PC-9 (cell line): ENCODE results near the gene CAMTA1. TPM values are rescaled to one million over a fixed set of nuclear protein-coding genes. Genes with fewer than 3 reads are reported as not detected.

Experiments
- BruUV-seq: library from RNA; stranded (reverse); fragments of 400-500 nt; replicated peaks from 2 replicates; lab custom pipeline; 2021; lab: Mats Ljungman, UMichigan
- CTCF ChIA-PET: fragments of 300-600 bp; sonication (Branson Sonifier 250); formaldehyde crosslinking; loops from one replicate; lab custom pipeline; 2022; ENCODE audit warnings: antibody characterized with exemption; lab: Charles Lee
- POLR2A ChIA-PET: fragments of 300-600 bp; sonication (Branson Sonifier 250); formaldehyde crosslinking; loops from one replicate; lab custom pipeline; 2022; ENCODE audit warnings: antibody characterized with exemption; ENCODE audit not compliant: unreplicated experiment; lab: Charles Lee
- DNase-seq, 2 experiments: peaks; one replicate each; pipeline versions ENCODE4 v3.0.0 to v3.0.0-alpha.2; 2015 to 2022; ENCODE audit warnings: mixed read lengths in 1 of 2
- H2AFZ ChIP-seq: fragments of 200-600 bp; sonication (generic); 2 replicates; pipeline ENCODE4 v1.8.1; 2017; ENCODE audit warnings: antibody characterized with exemption
- H3F3A ChIP-seq: fragments of 200-600 bp; sonication (generic); 2 replicates; pipeline ENCODE4 v1.8.1; 2017; ENCODE audit warnings: antibody characterized with exemption, mild to moderate bottlenecking, low read depth; ENCODE audit not compliant: insufficient read depth
- H3K27ac ChIP-seq: fragments of 200-600 bp; sonication (generic); 2 replicates; pipeline ENCODE4 v1.6.1; 2016; ENCODE audit warnings: mixed run types
- H3K27me3 ChIP-seq: fragments of 200-600 bp; sonication (generic); 2 replicates; pipeline ENCODE4 v1.6.1; 2016; ENCODE audit warnings: low read depth, mixed run types; ENCODE audit not compliant: insufficient read depth
- H3K36me3 ChIP-seq: fragments of 200-600 bp; sonication (generic); 2 replicates; pipeline ENCODE4 v1.6.1; 2016; ENCODE audit warnings: low read depth, mixed run types
- H3K4me1 ChIP-seq: fragments of 200-600 bp; sonication (generic); replicated peaks from 2 replicates; pipeline ENCODE4 v1.6.1; 2016; ENCODE audit warnings: mixed run types; ENCODE audit not compliant: insufficient read depth
- H3K4me2 ChIP-seq: fragments of 200-600 bp; sonication (generic); 2 replicates; pipeline ENCODE4 v1.6.1; 2017; ENCODE audit warnings: mixed run types
- H3K4me3 ChIP-seq: fragments of 200-600 bp; sonication (generic); 2 replicates; pipeline ENCODE4 v1.6.1; 2016; ENCODE audit warnings: mixed run types
- H3K79me2 ChIP-seq: fragments of 200-600 bp; sonication (generic); 2 replicates; pipeline ENCODE4 v1.6.1; 2017; ENCODE audit warnings: low read depth, mixed run types
- H3K9me2 ChIP-seq: fragments of 200-600 bp; sonication (generic); 2 replicates; pipeline ENCODE4 v1.8.1; 2017; ENCODE audit warnings: mild to moderate bottlenecking; ENCODE audit not compliant: insufficient read depth
- H3K9me3 ChIP-seq: fragments of 200-600 bp; sonication (generic); 2 replicates; pipeline ENCODE4 v1.8.1; 2016; ENCODE audit warnings: low read depth; ENCODE audit not compliant: insufficient read depth
- H4K20me1 ChIP-seq: fragments of 200-600 bp; sonication (generic); 2 replicates; pipeline ENCODE4 v1.8.1; 2017; ENCODE audit not compliant: insufficient read depth
- CTCF ChIP-seq: fragments of 200-600 bp; sonication (generic); conservative IDR thresholded peaks from 2 replicates; pipeline ENCODE4 v1.6.1; 2017; ENCODE audit warnings: mixed run types, antibody characterized with exemption, mild to moderate bottlenecking, moderate library complexity
- EZH2 ChIP-seq: fragments of 200-600 bp; sonication (generic); IDR thresholded peaks from 2 replicates; pipeline ENCODE4 v1.8.0; 2017; ENCODE audit warnings: antibody characterized with exemption, low read depth
- intact Hi-C: fragments of 100-400 bp; cut with micrococcal nuclease; formaldehyde crosslinking; loops from one replicate; pipeline ENCODE4 v1.10.0; 2022; ENCODE audit not compliant: unreplicated experiment
- total RNA-seq: library from RNA; stranded (reverse); gene quantifications from 2 replicates; pipeline ENCODE4 v1.2.3, GENCODE V29; 2021

CAMTA1 gene
- total RNA-seq, 1 experiment from 2014 or later, result 72.3 TPM

DNA sequence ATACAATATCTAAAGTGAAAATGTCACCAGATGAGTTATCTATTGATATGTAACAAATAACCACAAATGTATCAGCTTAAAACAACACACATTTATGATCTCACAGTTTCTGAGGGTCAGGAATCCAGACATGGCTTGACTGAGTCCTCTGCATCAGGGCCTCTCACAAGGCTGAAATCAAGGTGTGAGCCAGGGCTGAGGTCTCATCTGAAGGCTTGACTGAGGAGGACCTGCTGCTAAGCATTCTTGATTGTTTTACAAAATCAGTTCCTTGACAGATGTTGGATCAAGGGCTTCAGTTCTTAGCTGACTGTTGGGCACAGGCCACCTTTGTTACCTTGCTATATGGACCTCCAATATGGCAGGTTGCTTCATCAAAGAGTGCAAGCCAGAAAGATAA is 483.7 kb downstream of the CAMTA1 start:
- H3K9me2 ChIP-seq, result no peaks in the 10 kb centered on the region
- no peak overlapping the region for H3K4me3 ChIP-seq
- no peaks in the 10 kb centered on the region for H3K36me3 ChIP-seq
- BruUV-seq, result no TSS peak
- H3K4me1 ChIP-seq, result no peaks in the 10 kb centered on the region
- DNase-seq, result no peak
- no peak overlapping the region for H2AFZ ChIP-seq
- H3K27ac ChIP-seq, result no peak overlapping the region
- intact Hi-C loops, result no loop called here
- no peaks in the 10 kb centered on the region for H3K79me2 ChIP-seq
- no peaks in the 10 kb centered on the region for H4K20me1 ChIP-seq
- no peaks in the 10 kb centered on the region for H3K9me3 ChIP-seq
- TF ChIP-seq EZH2 (no peak), CTCF (no peak)
- ChIA-PET POLR2A (no interaction called here), CTCF (no interaction called here)
- no peak overlapping the region for H3K4me2 ChIP-seq
- H3F3A ChIP-seq, result no peaks in the 10 kb centered on the region
- 0 out of 2 replicates have a peak, but pooled peaks cover 3% of the 10 kb centered on the region for H3K27me3 ChIP-seq

DNA sequence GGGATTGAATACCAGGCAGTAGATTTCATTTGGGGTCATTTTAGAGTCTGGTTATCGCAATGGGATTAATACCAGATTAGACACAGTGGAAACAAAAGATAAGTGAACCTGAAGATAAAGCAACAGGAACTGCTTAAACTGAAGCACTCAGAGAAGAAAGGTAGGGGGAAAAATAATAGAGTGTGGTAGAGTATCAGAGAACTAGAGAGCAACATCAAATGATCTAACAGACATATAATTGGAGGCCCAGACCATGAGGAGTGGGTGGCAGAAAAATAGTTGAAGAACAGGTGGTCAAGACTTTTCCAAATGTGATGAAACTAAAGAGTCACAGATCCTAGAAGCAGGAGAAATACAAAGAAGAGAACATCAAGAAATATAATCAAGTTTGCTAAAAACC is 484.3 kb downstream of the CAMTA1 start:
- no peak overlapping the region for H3K4me3 ChIP-seq
- no peaks in the 10 kb centered on the region for H3F3A ChIP-seq
- TF ChIP-seq EZH2, result no peak
- no peak for TF ChIP-seq CTCF
- H3K79me2 ChIP-seq, result no peaks in the 10 kb centered on the region
- no peaks in the 10 kb centered on the region for H3K36me3 ChIP-seq
- H3K4me2 ChIP-seq, result no peak overlapping the region
- intact Hi-C loops, result no loop called here
- H3K4me1 ChIP-seq, result no peaks in the 10 kb centered on the region
- H3K9me3 ChIP-seq, result no peaks in the 10 kb centered on the region
- H4K20me1 ChIP-seq, result no peaks in the 10 kb centered on the region
- ChIA-PET CTCF (no interaction called here), POLR2A (no interaction called here)
- DNase-seq, result no peak
- H3K27ac ChIP-seq, result no peak overlapping the region
- no peaks in the 10 kb centered on the region for H3K9me2 ChIP-seq
- H3K27me3 ChIP-seq, result no peaks in the 10 kb centered on the region
- H2AFZ ChIP-seq, result no peak overlapping the region
- no TSS peak for BruUV-seq

- Histone ChIP-seq H3K9me3 (no peaks in the 10 kb centered on the region), H3K4me2 (no peak overlapping the region), H3K27ac (no peak overlapping the region), H3K27me3 (0 out of 2 replicates have a peak, but pooled peaks cover 1% of the 10 kb centered on the region), H2AFZ (no peak overlapping the region), H3K79me2 (no peaks in the 10 kb centered on the region), H4K20me1 (no peaks in the 10 kb centered on the region), H3F3A (no peaks in the 10 kb centered on the region), H3K4me1 (no peaks in the 10 kb centered on the region), H3K9me2 (no peaks in the 10 kb centered on the region), H3K4me3 (no peak overlapping the region), H3K36me3 (no peaks in the 10 kb centered on the region)
- TF ChIP-seq EZH2 (no peak), CTCF (no peak)
- no TSS peak for BruUV-seq
- intact Hi-C loops, result no loop called here
- POLR2A ChIA-PET, result no interaction called here
- DNase-seq, result no peak
- CTCF ChIA-PET, result no interaction called here
These were observed 489.0 kb downstream of the CAMTA1 start for GRCh38 chr1:7274256-7274655.
